ENCODE measurements around the gene ABCF2. TPM values are rescaled to one million over a fixed set of nuclear protein-coding genes. Genes with fewer than 3 reads are reported as not detected.

ABCF2 gene
- total RNA-seq, 2 donors from 2014 or later: 24.2 to 26.7 TPM

- H3K4me3 Mint-ChIP-seq: no peak overlapping the region
- H3K27me3 Mint-ChIP-seq: peaks cover 49% of the 10 kb centered on the region
- ATAC-seq (no peak), DNase-seq (no peak)
- peaks cover 11% of the 10 kb centered on the region for H3K36me3 Mint-ChIP-seq (ENCODE audit: low read depth)
- H3K27ac Mint-ChIP-seq: no peak overlapping the region
- no peaks in the 10 kb centered on the region for H3K9me3 ChIP-seq (ENCODE audit: control insufficient read depth, low read length, poor library complexity, severe bottlenecking)
- peaks cover 2% of the 10 kb centered on the region for H3K4me1 Mint-ChIP-seq
These were observed 34.5 kb upstream of the ABCF2 start for GRCh38 chr7:151261529-151261928.

GRCh38 chr7:151260883-151261282 is 33.9 kb upstream of the ABCF2 start:
- H3K4me3 Mint-ChIP-seq: no peak overlapping the region
- H3K36me3 Mint-ChIP-seq (ENCODE audit: low read depth): peaks cover 11% of the 10 kb centered on the region
- peaks cover 56% of the 10 kb centered on the region for H3K27me3 Mint-ChIP-seq
- no peak overlapping the region for H3K27ac Mint-ChIP-seq
- DNase-seq (no peak), ATAC-seq (no peak)
- no peaks in the 10 kb centered on the region for H3K9me3 ChIP-seq (ENCODE audit: control insufficient read depth, low read length, poor library complexity, severe bottlenecking)
- H3K4me1 Mint-ChIP-seq: peaks cover 2% of the 10 kb centered on the region

GRCh38 chr7:151260471-151260870 is 33.5 kb upstream of the ABCF2 start:
- DNase-seq (no peak), ATAC-seq (no peak)
- Mint-ChIP-seq H3K36me3 (ENCODE audit: low read depth) (peaks cover 13% of the 10 kb centered on the region), H3K27me3 (peaks cover 57% of the 10 kb centered on the region), H3K27ac (no peak overlapping the region), H3K4me1 (peaks cover 2% of the 10 kb centered on the region), H3K4me3 (no peak overlapping the region)
- no peaks in the 10 kb centered on the region for H3K9me3 ChIP-seq (ENCODE audit: control insufficient read depth, low read length, poor library complexity, severe bottlenecking)

DNA sequence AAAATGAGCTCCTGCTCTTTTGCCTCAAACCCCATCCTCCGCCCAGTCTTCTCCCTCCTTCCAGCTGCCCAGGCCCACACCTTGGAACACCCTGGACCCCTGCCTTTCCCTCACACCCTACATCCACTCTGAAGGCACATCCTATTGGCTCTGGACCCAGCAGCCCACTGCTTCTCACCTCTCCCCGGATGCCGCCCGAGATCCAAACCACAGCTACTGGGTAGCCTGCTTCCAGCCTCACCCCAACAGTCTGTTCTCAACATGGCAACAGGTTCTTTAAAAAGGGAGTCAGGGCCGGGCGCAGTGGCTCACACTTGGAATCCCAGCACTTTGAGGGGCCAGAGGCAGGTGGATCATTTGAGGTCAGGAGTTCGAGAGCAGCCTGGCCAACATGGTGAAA is 31.0 kb upstream of the ABCF2 start:
- Mint-ChIP-seq H3K27me3 (peaks cover 72% of the 10 kb centered on the region), H3K4me1 (peaks cover 2% of the 10 kb centered on the region), H3K27ac (no peak overlapping the region), H3K36me3 (ENCODE audit: low read depth) (peaks cover 9% of the 10 kb centered on the region), H3K4me3 (no peak overlapping the region)
- DNase-seq (no peak), ATAC-seq (no peak)
- no peaks in the 10 kb centered on the region for H3K9me3 ChIP-seq (ENCODE audit: control insufficient read depth, low read length, poor library complexity, severe bottlenecking)

DNA sequence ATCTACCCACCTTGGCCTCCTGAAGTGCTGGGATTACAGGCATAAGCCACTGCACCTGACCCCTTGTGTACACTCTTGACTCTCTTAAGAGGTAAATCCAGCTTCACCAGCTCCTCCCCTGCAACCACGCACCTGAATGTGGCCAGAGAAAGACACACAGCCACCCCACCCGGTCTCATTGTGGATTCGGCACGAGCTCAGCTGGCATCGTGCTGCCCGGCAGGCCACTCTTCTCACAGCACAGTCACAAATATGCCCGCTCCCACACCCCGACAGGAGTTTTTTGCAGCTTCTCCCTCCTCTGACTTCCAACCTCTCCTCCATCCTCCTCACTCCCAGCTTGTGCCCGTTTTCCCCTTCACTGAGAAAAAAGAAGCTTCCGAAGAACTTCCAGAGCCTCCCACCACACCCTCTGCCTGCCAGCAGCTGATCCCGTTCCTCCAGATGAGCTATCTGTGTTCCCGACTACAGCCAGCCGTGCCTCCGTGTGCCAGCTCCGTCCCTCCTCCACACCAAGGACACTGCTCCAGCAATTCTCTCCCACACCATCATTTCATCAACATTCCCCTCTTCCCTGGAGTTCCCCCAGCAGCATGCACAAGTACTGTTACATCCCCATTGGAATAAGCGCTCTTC is 29.5 kb upstream of the ABCF2 start:
- DNase-seq (no peak), ATAC-seq (no peak)
- no peak overlapping the region for H3K4me3 Mint-ChIP-seq
- H3K27me3 Mint-ChIP-seq: peaks cover 70% of the 10 kb centered on the region
- H3K4me1 Mint-ChIP-seq: peaks cover 8% of the 10 kb centered on the region
- H3K9me3 ChIP-seq (ENCODE audit: control insufficient read depth, low read length, poor library complexity, severe bottlenecking): no peaks in the 10 kb centered on the region
- H3K36me3 Mint-ChIP-seq (ENCODE audit: low read depth): peaks cover 14% of the 10 kb centered on the region
- H3K27ac Mint-ChIP-seq: no peak overlapping the region

GRCh38 chr7:151255390-151255789 is 28.4 kb upstream of the ABCF2 start:
- H3K9me3 ChIP-seq (ENCODE audit: control insufficient read depth, low read length, poor library complexity, severe bottlenecking): no peaks in the 10 kb centered on the region
- peaks cover 73% of the 10 kb centered on the region for H3K27me3 Mint-ChIP-seq
- peaks cover 17% of the 10 kb centered on the region for H3K4me1 Mint-ChIP-seq
- peaks cover 19% of the 10 kb centered on the region for H3K36me3 Mint-ChIP-seq (ENCODE audit: low read depth)
- ATAC-seq: no peak
- no peak for DNase-seq
- H3K4me3 Mint-ChIP-seq: no peak overlapping the region
- H3K27ac Mint-ChIP-seq: no peak overlapping the region

- ATAC-seq: no peak
- H3K4me1 Mint-ChIP-seq: peaks cover 18% of the 10 kb centered on the region
- no peak for DNase-seq
- H3K36me3 Mint-ChIP-seq (ENCODE audit: low read depth): peaks cover 20% of the 10 kb centered on the region
- no peak overlapping the region for H3K4me3 Mint-ChIP-seq
- H3K9me3 ChIP-seq (ENCODE audit: control insufficient read depth, low read length, poor library complexity, severe bottlenecking): no peaks in the 10 kb centered on the region
- peaks cover 73% of the 10 kb centered on the region for H3K27me3 Mint-ChIP-seq
- H3K27ac Mint-ChIP-seq: peak overlapping the region; percentile 32
These were observed 27.8 kb upstream of the ABCF2 start for GRCh38 chr7:151254851-151255250.

DNA sequence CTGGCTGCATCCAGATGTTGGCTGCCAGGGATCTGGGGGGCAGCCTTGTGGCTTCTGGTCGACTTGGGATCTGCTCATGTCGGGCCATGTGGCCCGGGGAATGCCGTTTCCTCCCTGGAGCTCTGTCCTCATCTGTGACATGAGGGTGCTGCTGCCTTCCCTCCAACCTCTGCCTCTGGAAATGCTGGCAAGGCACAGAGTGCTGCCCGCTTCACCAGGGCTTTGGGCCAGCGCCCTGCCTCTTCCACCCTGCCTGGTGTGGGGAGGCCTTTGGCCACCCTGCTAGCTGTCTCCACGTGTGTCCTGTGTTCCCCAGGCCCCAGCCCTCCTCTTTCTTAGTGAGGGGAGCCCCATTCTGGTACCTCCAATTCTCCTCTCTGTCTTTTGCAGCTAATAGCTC is 27.3 kb upstream of the ABCF2 start:
- Mint-ChIP-seq H3K27me3 (peaks cover 78% of the 10 kb centered on the region), H3K36me3 (ENCODE audit: low read depth) (peaks cover 21% of the 10 kb centered on the region), H3K4me3 (no peak overlapping the region), H3K27ac (peak overlapping the region; percentile 32), H3K4me1 (peaks cover 19% of the 10 kb centered on the region)
- ATAC-seq: no peak
- DNase-seq: no peak
- no peaks in the 10 kb centered on the region for H3K9me3 ChIP-seq (ENCODE audit: control insufficient read depth, low read length, poor library complexity, severe bottlenecking)

GRCh38 chr7:151252961-151253711 is 26.1 kb upstream of the ABCF2 start:
- H3K4me3 Mint-ChIP-seq: peak overlapping the region; percentile 77
- peaks cover 21% of the 10 kb centered on the region for H3K36me3 Mint-ChIP-seq (ENCODE audit: low read depth)
- peaks cover 25% of the 10 kb centered on the region for H3K4me1 Mint-ChIP-seq
- peaks cover 81% of the 10 kb centered on the region for H3K27me3 Mint-ChIP-seq
- ATAC-seq (no peak), DNase-seq (no peak)
- H3K27ac Mint-ChIP-seq: no peak overlapping the region
- no peaks in the 10 kb centered on the region for H3K9me3 ChIP-seq (ENCODE audit: control insufficient read depth, low read length, poor library complexity, severe bottlenecking)

DNA sequence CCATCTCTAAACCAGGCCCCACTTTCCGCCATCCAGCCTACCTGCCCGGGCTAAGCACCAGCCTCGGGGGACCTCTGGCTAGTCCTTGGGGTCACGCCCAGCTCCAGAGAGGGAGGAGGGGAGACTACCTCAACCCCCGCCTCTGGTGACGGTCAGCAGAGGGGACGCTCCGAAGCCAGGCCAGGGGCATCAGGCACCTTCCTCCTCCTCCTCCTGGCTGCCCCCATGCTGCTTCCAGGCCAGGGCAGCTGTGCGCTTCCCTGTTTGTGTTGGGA is 25.5 kb upstream of the ABCF2 start:
- H3K4me3 Mint-ChIP-seq: peak overlapping the region; percentile 77

DNA sequence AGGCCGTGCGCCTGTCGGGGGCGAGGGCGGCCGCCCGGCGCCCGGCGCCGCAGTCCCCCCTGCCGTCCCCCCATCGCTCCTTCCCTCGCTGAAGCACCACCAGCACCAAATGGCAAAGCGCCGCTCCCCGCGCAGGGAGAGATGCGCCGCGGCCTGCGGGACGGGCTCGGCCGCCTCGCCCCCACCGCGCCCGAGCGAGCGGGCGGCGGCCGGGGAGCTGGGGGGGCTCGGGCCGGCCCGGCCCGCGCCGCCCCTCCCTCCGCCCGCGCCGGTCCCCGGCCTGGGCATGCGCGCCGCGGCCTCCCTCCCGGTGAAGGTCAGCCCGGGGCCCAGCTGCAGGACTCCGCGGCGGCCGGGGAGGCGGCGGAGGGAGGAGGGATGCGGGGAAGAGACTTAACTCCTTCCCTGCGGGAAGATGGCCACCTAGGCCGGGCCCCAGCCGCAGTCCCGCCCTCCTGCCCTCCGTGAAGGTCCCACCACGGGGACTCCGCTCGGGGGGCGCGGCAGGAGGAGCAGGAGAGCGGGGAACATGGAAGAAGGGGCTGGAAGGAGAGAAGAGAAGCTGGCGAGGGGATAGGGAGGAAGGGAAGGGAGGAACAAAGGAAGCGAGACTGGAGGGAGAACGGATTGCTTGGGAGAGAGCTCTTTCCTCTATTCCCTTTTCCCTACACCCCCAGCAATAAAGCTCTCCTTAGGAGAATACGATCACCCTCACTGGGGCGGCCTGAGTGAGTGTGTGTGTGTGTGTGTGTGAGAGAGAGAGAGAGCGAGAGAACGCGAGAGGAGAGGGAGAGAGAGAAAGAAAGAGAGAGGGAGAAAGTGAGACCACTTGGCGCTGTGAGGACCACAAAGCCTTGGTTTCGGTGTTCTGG is 24.9 kb upstream of the ABCF2 start:
- peaks cover 76% of the 10 kb centered on the region for H3K27me3 Mint-ChIP-seq
- peak overlapping the region; percentile 80 for H3K4me3 Mint-ChIP-seq
- H3K27ac Mint-ChIP-seq: no peak overlapping the region
- DNase-seq: no peak
- no peaks in the 10 kb centered on the region for H3K9me3 ChIP-seq (ENCODE audit: control insufficient read depth, low read length, poor library complexity, severe bottlenecking)
- H3K4me1 Mint-ChIP-seq: peaks cover 31% of the 10 kb centered on the region
- ATAC-seq: peak; percentile 27
- H3K36me3 Mint-ChIP-seq (ENCODE audit: low read depth): peaks cover 21% of the 10 kb centered on the region

More for the DNA sequence above, 25.5 kb upstream of the ABCF2 start:
- DNase-seq (no peak), ATAC-seq (no peak)
- Mint-ChIP-seq H3K4me1 (peaks cover 30% of the 10 kb centered on the region), H3K27me3 (peaks cover 81% of the 10 kb centered on the region), H3K36me3 (ENCODE audit: low read depth) (peaks cover 21% of the 10 kb centered on the region), H3K27ac (no peak overlapping the region)
- H3K9me3 ChIP-seq (ENCODE audit: control insufficient read depth, low read length, poor library complexity, severe bottlenecking): no peaks in the 10 kb centered on the region

DNA sequence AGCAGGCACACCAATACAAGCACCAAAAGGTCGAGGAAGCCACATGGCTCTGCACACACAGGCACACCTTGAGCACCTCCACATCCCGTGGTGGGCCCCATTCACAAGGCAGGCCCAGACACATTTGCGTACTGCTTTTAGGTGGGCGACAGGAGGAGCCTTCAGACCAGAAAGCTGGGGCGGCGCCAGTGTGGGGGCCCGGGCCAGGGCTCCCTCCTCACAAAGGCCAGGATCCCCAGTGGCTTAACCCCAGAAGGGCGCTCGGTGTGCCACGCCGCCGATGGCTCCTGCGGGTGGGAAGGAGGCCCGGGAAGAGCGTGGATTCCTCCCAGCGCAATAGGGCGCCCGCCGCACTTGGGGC is 24.3 kb upstream of the ABCF2 start:
- Mint-ChIP-seq H3K4me1 (peaks cover 34% of the 10 kb centered on the region), H3K27ac (no peak overlapping the region), H3K36me3 (ENCODE audit: low read depth) (peaks cover 19% of the 10 kb centered on the region), H3K4me3 (peak overlapping the region; percentile 76), H3K27me3 (peaks cover 72% of the 10 kb centered on the region)
- no peak for ATAC-seq
- DNase-seq: no peak
- H3K9me3 ChIP-seq (ENCODE audit: control insufficient read depth, low read length, poor library complexity, severe bottlenecking): no peaks in the 10 kb centered on the region

All from T-helper 17 cell (primary cell).